IMR-90 (cell line): ENCODE data around the gene MEPE. TPM values are rescaled to one million over a fixed set of nuclear protein-coding genes. Genes with fewer than 3 reads are reported as not detected.

ENCODE experiments used
- ATAC-seq: fragments of 200-7000 bp; cut with Tn5 transposase; 2 replicates; pipeline ENCODE4 v1.9.1; 2020; ENCODE audit warnings: low read depth, mild to moderate bottlenecking, moderate library complexity
- BruUV-seq: library from RNA; stranded (reverse); fragments of 400-500 nt; replicated peaks from 2 replicates; lab custom pipeline; 2021; lab: Mats Ljungman, UMichigan
- CTCF ChIA-PET: fragments of 300-600 bp; formaldehyde crosslinking; extraction: SDS; loops from one replicate; lab custom pipeline; 2021; ENCODE audit warnings: antibody characterized with exemption; lab: Yijun Ruan, JAX
- POLR2A ChIA-PET: fragments of 300-600 bp; sonication (Branson Sonifier 250); formaldehyde crosslinking; loops from one replicate; lab custom pipeline; 2022; ENCODE audit warnings: antibody characterized with exemption; ENCODE audit not compliant: unreplicated experiment; lab: Charles Lee
- DNase-seq: peaks from one replicate; pipeline ENCODE4 v3.0.0; 2013
- H2AFZ ChIP-seq: replicated peaks from 2 replicates; pipeline ENCODE3; 2013; ENCODE audit warnings: low read length, mild to moderate bottlenecking; ENCODE audit not compliant: poor library complexity
- H2AK5ac ChIP-seq: 2 replicates; pipeline ENCODE4 v1.6.1; 2013; ENCODE audit warnings: low read depth, low read length, inconsistent platforms
- H2AK9ac ChIP-seq: replicated peaks from 2 replicates; pipeline ENCODE3; 2013; ENCODE audit warnings: mild to moderate bottlenecking, low read depth, low read length, moderate library complexity; ENCODE audit not compliant: poor library complexity
- H2BK120ac ChIP-seq: 2 replicates; pipeline ENCODE4 v1.6.1; 2013; ENCODE audit warnings: low read depth, low read length, inconsistent platforms
- H2BK15ac ChIP-seq: 3 replicates; pipeline ENCODE4 v1.6.1; 2013; ENCODE audit warnings: low read depth, low read length, inconsistent platforms
- H2BK20ac ChIP-seq: 2 replicates; pipeline ENCODE4 v1.6.1; 2013; ENCODE audit warnings: low read depth, mild to moderate bottlenecking, inconsistent platforms, low read length, moderate library complexity
- H2BK5ac ChIP-seq: 2 replicates; pipeline ENCODE4 v1.6.1; 2013; ENCODE audit warnings: mild to moderate bottlenecking, low read depth, low read length, inconsistent platforms; ENCODE audit not compliant: poor library complexity, severe bottlenecking
- H3K14ac ChIP-seq: replicated peaks from 2 replicates; pipeline ENCODE4 v1.6.1; 2013; ENCODE audit warnings: low read depth, low read length, inconsistent platforms
- H3K18ac ChIP-seq: 2 replicates; pipeline ENCODE4 v1.6.1; 2013; ENCODE audit warnings: low read depth, low read length, control low read depth
- H3K23ac ChIP-seq: 2 replicates; pipeline ENCODE4 v1.6.1; 2013; ENCODE audit warnings: low read depth, low read length, inconsistent platforms
- H3K27ac ChIP-seq: 2 replicates; pipeline ENCODE4 v1.5.1; 2013; ENCODE audit warnings: mild to moderate bottlenecking, control low read depth, low read length; ENCODE audit not compliant: insufficient read depth
- H3K27me3 ChIP-seq: 2 replicates; pipeline ENCODE4 v1.6.1; 2013; ENCODE audit warnings: low read length; ENCODE audit not compliant: control insufficient read depth, insufficient read depth
- H3K36me3 ChIP-seq: 2 replicates; pipeline ENCODE4 v1.6.1; 2013; ENCODE audit warnings: low read length, mixed read lengths; ENCODE audit not compliant: control insufficient read depth, insufficient read depth
- H3K4ac ChIP-seq: 2 replicates; pipeline ENCODE4 v1.6.1; 2013; ENCODE audit warnings: low read depth, low read length, inconsistent platforms
- H3K4me1 ChIP-seq: 2 replicates; pipeline ENCODE4 v1.6.1; 2013; ENCODE audit warnings: low read length, mixed read lengths; ENCODE audit not compliant: control insufficient read depth, insufficient read depth
- H3K4me2 ChIP-seq: 2 replicates; pipeline ENCODE4 v1.6.1; 2013; ENCODE audit warnings: low read depth, mild to moderate bottlenecking, control low read depth, low read length, moderate library complexity
- H3K4me3 ChIP-seq: 2 replicates; pipeline ENCODE4 v1.5.1; 2013; ENCODE audit warnings: low read depth, mild to moderate bottlenecking, control low read depth, low read length, moderate library complexity; ENCODE audit not compliant: insufficient read depth
- H3K56ac ChIP-seq: 2 replicates; pipeline ENCODE4 v1.6.1; 2013; ENCODE audit warnings: low read length, inconsistent platforms; ENCODE audit not compliant: insufficient read depth; ENCODE audit errors: extremely low read depth
- H3K79me1 ChIP-seq, 2 experiments: 2 replicates each; pipeline ENCODE4 v1.6.1; 2013; ENCODE audit warnings: low read length in 2 of 2, inconsistent platforms in 1 of 2, low read depth in 1 of 2
- H3K9ac ChIP-seq: 2 replicates; pipeline ENCODE4 v1.6.1; 2013; ENCODE audit warnings: low read depth, low read length, control low read depth
- H3K9me1 ChIP-seq: 2 replicates; pipeline ENCODE4 v1.6.1; 2013; ENCODE audit warnings: low read length, inconsistent platforms; ENCODE audit not compliant: insufficient read depth
- H3K9me3 ChIP-seq: 2 replicates; pipeline ENCODE4 v1.6.1; 2013; ENCODE audit warnings: low read length; ENCODE audit not compliant: control insufficient read depth, insufficient read depth
- H4K20me1 ChIP-seq: 2 replicates; pipeline ENCODE4 v1.6.1; 2013; ENCODE audit warnings: low read length, inconsistent platforms; ENCODE audit not compliant: insufficient read depth
- H4K5ac ChIP-seq: 2 replicates; pipeline ENCODE4 v1.6.1; 2013; ENCODE audit warnings: mild to moderate bottlenecking, low read depth, low read length, control low read depth
- H4K8ac ChIP-seq, 2 experiments: 2 replicates each; pipeline ENCODE4 v1.6.1; 2013; ENCODE audit warnings: low read depth in 2 of 2, low read length in 2 of 2, control low read depth in 1 of 2, inconsistent platforms in 1 of 2
- H4K91ac ChIP-seq: 2 replicates; pipeline ENCODE4 v1.6.1; 2013; ENCODE audit warnings: low read depth, low read length, inconsistent platforms; ENCODE audit not compliant: insufficient read depth
- BHLHE40 ChIP-seq: fragments of 150-350 bp; IDR thresholded peaks from 2 replicates; pipeline ENCODE4 v1.6.1; 2016; ENCODE audit warnings: mild to moderate bottlenecking, low read depth, low read length
- CHD1 ChIP-seq: IDR thresholded peaks from 2 replicates; pipeline ENCODE4 v1.6.1; 2012; ENCODE audit warnings: low read depth, low read length, improper control_type of control experiment
- MAFK ChIP-seq: IDR thresholded peaks from 2 replicates; pipeline ENCODE4 v1.6.1; 2012; ENCODE audit warnings: low read depth, low read length, improper control_type of control experiment
- MAZ ChIP-seq: IDR thresholded peaks from 2 replicates; pipeline ENCODE4 v1.6.1; 2012; ENCODE audit warnings: low read depth, mild to moderate bottlenecking, low read length, improper control_type of control experiment, moderate library complexity, borderline replicate concordance
- MXI1 ChIP-seq: IDR thresholded peaks from 2 replicates; pipeline ENCODE4 v1.6.1; 2012; ENCODE audit warnings: low read depth, mild to moderate bottlenecking, low read length, moderate library complexity, borderline replicate concordance
- NFE2L2 ChIP-seq: fragments of 150-350 bp; IDR thresholded peaks from 2 replicates; pipeline ENCODE4 v1.6.1; 2016; ENCODE audit warnings: low read depth, mild to moderate bottlenecking, low read length
- POLR2A ChIP-seq: IDR thresholded peaks from 2 replicates; pipeline ENCODE4 v1.6.1; 2012; ENCODE audit warnings: mild to moderate bottlenecking, low read depth, low read length
- RAD21 ChIP-seq: IDR thresholded peaks from 2 replicates; pipeline ENCODE4 v1.6.1; 2012; ENCODE audit warnings: low read length, improper control_type of control experiment
- RCOR1 ChIP-seq: IDR thresholded peaks from 2 replicates; pipeline ENCODE4 v1.6.1; 2012; ENCODE audit warnings: mild to moderate bottlenecking, low read length, improper control_type of control experiment; ENCODE audit not compliant: insufficient replicate concordance
- RFX5 ChIP-seq: IDR thresholded peaks from 2 replicates; pipeline ENCODE4 v1.8.0; 2012; ENCODE audit warnings: low read depth, mild to moderate bottlenecking, low read length, moderate library complexity
- SMC3 ChIP-seq: fragments of 150-350 bp; IDR thresholded peaks from 2 replicates; pipeline ENCODE4 v1.6.1; 2016; ENCODE audit warnings: low read depth, mild to moderate bottlenecking, antibody characterized with exemption, low read length, moderate library complexity
- WGBS, 2 experiments: methylation state at CpG; one replicate each; pipeline versions ENCODE4 v1.1.5 to v1.1.7; 2013; ENCODE audit warnings: missing lambda C conversion rate in 2 of 2; ENCODE audit not compliant: insufficient read length in 1 of 2; ENCODE audit errors: extremely low coverage in 2 of 2; 5-methylcytosine and 5-hydroxymethylcytosine counted together
- dilution Hi-C: fragments of 300-500 bp; cut with HindIII; formaldehyde crosslinking; loops from one replicate; pipeline ENCODE4 v1.14.3; 2018; ENCODE audit warnings: low sequenced_read_pairs; ENCODE audit not compliant: unreplicated experiment
- in situ Hi-C: fragments of 300-500 bp; cut with MboI; formaldehyde crosslinking; loops from 3 replicates; pipeline ENCODE4 v1.14.3; 2019; ENCODE audit warnings: low sequenced_read_pairs, inconsistent platforms, mixed read lengths
- intact Hi-C: fragments of 100-400 bp; cut with micrococcal nuclease; formaldehyde crosslinking; loops from 2 replicates; pipeline ENCODE4 v1.10.0; 2022
- polyA plus RNA-seq, 3 experiments: library from polyadenylated mRNA; depleted of rRNA; stranded (reverse); fragments of >200 nt; gene quantifications; 2 replicates each; pipeline ENCODE4 v1.2.3, GENCODE V29; 2012; ENCODE audit warnings: low replicate concordance in 1 of 3
- total RNA-seq: library from RNA; depleted of rRNA; stranded (reverse); fragments of >200 nt; gene quantifications from 2 replicates; pipeline ENCODE4 v1.2.3, GENCODE V29; 2012
- TF ChIP-seq, protein P1 (sequence below): fragments of 150-350 bp; IDR thresholded peaks from 2 replicates; pipeline ENCODE4 v1.6.1; 2017; ENCODE audit warnings: mild to moderate bottlenecking, antibody characterized with exemption, low read length, low read depth
- TF ChIP-seq, protein P2 (sequence below): fragments of 150-350 bp; IDR thresholded peaks from 2 replicates; pipeline ENCODE4 v1.6.1; 2016; ENCODE audit warnings: low read depth, mild to moderate bottlenecking, low read length, moderate library complexity, borderline replicate concordance

Gene MEPE
- total and polyA plus RNA-seq, 2 of the 4 experiments (the other 2 are of a cell fraction), result not detected

DNA sequence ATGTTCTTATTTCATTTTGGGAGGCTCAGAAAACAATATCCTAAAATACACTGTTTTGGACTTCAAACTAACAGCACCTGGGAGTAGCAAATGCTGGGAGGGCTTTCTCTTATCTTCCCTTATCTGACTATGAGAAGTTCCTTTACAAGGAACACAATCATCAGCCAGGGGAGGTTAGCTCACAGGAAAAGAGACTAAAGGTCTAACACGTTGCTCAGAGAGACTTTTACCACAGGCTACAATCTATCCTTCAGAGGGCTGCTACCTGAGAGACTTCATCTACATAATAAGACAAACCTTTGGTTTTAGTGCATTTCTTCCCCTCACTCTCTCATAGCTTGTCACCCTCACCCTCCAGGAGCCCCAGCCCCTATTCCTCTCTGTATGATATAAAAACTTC is 35.8 kb downstream of the MEPE start:
- Histone ChIP-seq H3K23ac (no peak overlapping the region), H3K4me1 (no peaks in the 10 kb centered on the region), H3K4ac (no peak overlapping the region), H4K20me1 (no peaks in the 10 kb centered on the region), H3K9me3 (no peaks in the 10 kb centered on the region), H3K27me3 (no peaks in the 10 kb centered on the region), H4K5ac (no peak overlapping the region), H2AK9ac (no peak overlapping the region), H2BK5ac (no peak overlapping the region), H3K18ac (no peak overlapping the region), H2BK120ac (no peak overlapping the region), H3K9me1 (no peaks in the 10 kb centered on the region), H4K8ac (no peak overlapping the region), H3K4me2 (no peak overlapping the region), H2BK15ac (no peak overlapping the region), H2AFZ (no peak overlapping the region), H3K36me3 (no peaks in the 10 kb centered on the region), H3K9ac (no peak overlapping the region), H3K79me1 (no peaks in the 10 kb centered on the region), H4K91ac (no peak overlapping the region), H3K56ac (no peak overlapping the region), H2AK5ac (no peak overlapping the region), H3K4me3 (no peak overlapping the region), H3K14ac (no peak overlapping the region), H3K27ac (no peak overlapping the region), H2BK20ac (no peak overlapping the region)
- intact Hi-C loops (no loop called here), in situ Hi-C loops (no loop called here), dilution Hi-C loops (no loop called here)
- ChIA-PET POLR2A (no interaction called here), CTCF (no interaction called here)
- ATAC-seq, result no peak
- TF ChIP-seq RFX5, result no peak
- TF ChIP-seq SMC3, result no peak
- TF ChIP-seq, protein P1, sequence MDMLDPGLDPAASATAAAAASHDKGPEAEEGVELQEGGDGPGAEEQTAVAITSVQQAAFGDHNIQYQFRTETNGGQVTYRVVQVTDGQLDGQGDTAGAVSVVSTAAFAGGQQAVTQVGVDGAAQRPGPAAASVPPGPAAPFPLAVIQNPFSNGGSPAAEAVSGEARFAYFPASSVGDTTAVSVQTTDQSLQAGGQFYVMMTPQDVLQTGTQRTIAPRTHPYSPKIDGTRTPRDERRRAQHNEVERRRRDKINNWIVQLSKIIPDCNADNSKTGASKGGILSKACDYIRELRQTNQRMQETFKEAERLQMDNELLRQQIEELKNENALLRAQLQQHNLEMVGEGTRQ, result no peak
- TF ChIP-seq RCOR1, result no peak
- TF ChIP-seq POLR2A, result no peak
- no peak for TF ChIP-seq NFE2L2
- TF ChIP-seq MAZ, result no peak
- TF ChIP-seq CHD1, result no peak
- no peak for TF ChIP-seq RAD21
- no peak for TF ChIP-seq BHLHE40
- TF ChIP-seq MAFK, result no peak
- TF ChIP-seq MXI1, result no peak
- TF ChIP-seq, protein P2, sequence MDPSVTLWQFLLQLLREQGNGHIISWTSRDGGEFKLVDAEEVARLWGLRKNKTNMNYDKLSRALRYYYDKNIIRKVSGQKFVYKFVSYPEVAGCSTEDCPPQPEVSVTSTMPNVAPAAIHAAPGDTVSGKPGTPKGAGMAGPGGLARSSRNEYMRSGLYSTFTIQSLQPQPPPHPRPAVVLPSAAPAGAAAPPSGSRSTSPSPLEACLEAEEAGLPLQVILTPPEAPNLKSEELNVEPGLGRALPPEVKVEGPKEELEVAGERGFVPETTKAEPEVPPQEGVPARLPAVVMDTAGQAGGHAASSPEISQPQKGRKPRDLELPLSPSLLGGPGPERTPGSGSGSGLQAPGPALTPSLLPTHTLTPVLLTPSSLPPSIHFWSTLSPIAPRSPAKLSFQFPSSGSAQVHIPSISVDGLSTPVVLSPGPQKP, result no peak
- WGBS, 2 experiments, result no CpG with 5 or more reads among the region's 1 CpG
- BruUV-seq, result no TSS peak
- DNase-seq, result no peak
